MM.1S (cell line): ENCODE results near the gene SOD1.

Experiments used
- EZH2 ChIP-seq: fragments of 300-600 bp; sonication (generic); optimal IDR thresholded peaks from 2 replicates; pipeline ENCODE3; 2017; ENCODE audit warnings: low read depth, mild to moderate bottlenecking, antibody characterized with exemption, low read length, mixed read lengths
- EZH2phosphoT487 ChIP-seq: fragments of 300-600 bp; sonication (generic); IDR thresholded peaks from 2 replicates; pipeline ENCODE4 v1.6.1; 2018; ENCODE audit warnings: antibody characterized with exemption, low read length
- TF ChIP-seq, protein P1 (sequence below): fragments of 300-600 bp; sonication (generic); IDR thresholded peaks from 2 replicates; pipeline ENCODE4 v1.5.1; 2016; ENCODE audit warnings: antibody characterized with exemption, low read length, mixed read lengths

DNA sequence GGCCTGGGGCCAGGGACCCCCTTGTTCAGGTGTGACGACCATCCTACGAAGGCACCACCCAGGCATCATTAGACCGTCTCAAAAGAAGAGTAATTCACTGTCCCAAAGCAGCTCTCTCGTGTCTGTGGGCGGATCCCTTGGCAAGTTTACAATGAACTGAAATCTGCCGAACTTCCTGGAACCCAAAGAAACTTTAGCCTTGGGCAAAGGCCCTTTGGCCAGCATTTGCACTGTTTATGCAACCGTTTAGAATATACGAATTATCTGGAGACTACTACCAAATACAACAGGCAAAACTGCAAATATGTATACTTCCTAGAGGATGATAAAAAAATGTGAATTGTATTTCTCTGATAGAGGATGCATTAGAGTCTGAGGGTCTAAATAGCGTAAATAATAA, 1.4 kb upstream of the SOD1 start:
- TF ChIP-seq, protein P1, sequence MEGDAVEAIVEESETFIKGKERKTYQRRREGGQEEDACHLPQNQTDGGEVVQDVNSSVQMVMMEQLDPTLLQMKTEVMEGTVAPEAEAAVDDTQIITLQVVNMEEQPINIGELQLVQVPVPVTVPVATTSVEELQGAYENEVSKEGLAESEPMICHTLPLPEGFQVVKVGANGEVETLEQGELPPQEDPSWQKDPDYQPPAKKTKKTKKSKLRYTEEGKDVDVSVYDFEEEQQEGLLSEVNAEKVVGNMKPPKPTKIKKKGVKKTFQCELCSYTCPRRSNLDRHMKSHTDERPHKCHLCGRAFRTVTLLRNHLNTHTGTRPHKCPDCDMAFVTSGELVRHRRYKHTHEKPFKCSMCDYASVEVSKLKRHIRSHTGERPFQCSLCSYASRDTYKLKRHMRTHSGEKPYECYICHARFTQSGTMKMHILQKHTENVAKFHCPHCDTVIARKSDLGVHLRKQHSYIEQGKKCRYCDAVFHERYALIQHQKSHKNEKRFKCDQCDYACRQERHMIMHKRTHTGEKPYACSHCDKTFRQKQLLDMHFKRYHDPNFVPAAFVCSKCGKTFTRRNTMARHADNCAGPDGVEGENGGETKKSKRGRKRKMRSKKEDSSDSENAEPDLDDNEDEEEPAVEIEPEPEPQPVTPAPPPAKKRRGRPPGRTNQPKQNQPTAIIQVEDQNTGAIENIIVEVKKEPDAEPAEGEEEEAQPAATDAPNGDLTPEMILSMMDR = no peak
- no peak for TF ChIP-seq EZH2
- TF ChIP-seq EZH2phosphoT487 = no peak
